GM12872 (cell line): ENCODE results near the gene PCDHA9.
A peak's percentile ranks its signal among the peaks of the same experiment; 100 is the strongest.
"Not testable (repeated sequence)": the region's sequence is repeated elsewhere in the genome, so short reads cannot be mapped to it uniquely, and the experiment has no call there.

Experiments
- CTCF ChIP-seq: IDR thresholded peaks from 3 replicates; pipeline ENCODE4 v1.5.1; 2011; ENCODE audit warnings: low read depth, mild to moderate bottlenecking, low read length, moderate library complexity; ENCODE audit not compliant: insufficient read depth

Gene PCDHA9, protein sequence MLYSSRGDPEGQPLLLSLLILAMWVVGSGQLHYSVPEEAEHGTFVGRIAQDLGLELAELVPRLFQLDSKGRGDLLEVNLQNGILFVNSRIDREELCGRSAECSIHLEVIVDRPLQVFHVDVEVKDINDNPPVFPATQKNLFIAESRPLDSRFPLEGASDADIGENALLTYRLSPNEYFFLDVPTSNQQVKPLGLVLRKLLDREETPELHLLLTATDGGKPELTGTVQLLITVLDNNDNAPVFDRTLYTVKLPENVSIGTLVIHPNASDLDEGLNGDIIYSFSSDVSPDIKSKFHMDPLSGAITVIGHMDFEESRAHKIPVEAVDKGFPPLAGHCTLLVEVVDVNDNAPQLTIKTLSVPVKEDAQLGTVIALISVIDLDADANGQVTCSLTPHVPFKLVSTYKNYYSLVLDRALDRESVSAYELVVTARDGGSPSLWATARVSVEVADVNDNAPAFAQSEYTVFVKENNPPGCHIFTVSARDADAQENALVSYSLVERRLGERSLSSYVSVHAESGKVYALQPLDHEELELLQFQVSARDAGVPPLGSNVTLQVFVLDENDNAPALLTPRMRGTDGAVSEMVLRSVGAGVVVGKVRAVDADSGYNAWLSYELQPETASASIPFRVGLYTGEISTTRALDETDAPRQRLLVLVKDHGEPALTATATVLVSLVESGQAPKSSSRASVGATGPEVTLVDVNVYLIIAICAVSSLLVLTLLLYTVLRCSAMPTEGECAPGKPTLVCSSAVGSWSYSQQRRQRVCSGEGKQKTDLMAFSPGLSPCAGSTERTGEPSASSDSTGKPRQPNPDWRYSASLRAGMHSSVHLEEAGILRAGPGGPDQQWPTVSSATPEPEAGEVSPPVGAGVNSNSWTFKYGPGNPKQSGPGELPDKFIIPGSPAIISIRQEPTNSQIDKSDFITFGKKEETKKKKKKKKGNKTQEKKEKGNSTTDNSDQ

DNA sequence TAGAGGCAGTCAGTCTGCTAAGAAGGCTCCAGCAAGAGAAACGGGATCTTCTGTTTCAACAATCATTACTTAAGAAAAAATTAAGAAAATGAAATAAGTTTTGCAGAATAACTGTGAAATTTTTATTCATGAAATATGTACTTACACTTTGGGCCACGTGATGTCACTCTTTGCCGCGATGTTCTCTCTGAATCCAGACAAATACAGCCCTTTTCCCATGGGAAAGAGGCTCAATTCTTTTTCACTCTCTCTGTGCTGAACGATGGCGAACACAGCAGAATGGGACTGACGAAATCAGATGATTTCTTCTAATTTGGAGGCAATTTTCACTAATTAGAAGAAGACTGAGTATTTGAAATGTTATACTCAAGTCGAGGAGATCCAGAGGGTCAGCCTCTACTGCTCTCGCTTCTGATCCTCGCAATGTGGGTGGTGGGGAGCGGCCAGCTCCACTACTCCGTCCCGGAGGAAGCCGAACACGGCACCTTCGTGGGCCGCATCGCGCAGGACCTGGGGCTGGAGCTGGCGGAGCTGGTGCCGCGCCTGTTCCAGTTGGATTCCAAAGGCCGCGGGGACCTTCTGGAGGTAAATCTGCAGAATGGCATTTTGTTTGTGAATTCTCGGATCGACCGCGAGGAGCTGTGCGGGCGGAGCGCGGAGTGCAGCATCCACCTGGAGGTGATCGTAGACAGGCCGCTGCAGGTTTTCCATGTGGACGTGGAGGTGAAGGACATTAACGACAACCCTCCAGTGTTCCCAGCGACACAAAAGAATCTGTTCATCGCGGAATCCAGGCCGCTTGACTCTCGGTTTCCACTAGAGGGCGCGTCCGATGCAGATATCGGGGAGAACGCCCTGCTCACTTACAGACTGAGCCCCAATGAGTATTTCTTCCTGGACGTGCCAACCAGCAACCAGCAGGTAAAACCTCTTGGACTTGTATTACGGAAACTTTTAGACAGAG, at the start of gene PCDHA9:
PCDHA9 (plus strand) TSS at position 244 of the 964 bp plus-strand sequence; CDS start at position 358, 114 bp downstream.
- not testable (repeated sequence) for TF ChIP-seq CTCF

- TF ChIP-seq CTCF: no peak
These were observed 47.2 kb upstream of the PCDHA9 start, which contains the start of gene PCDHA3 for GRCh38 chr5:140800816-140801493. Gene PCDHA3, plus strand, starts transcription at chr5:140801057.

DNA sequence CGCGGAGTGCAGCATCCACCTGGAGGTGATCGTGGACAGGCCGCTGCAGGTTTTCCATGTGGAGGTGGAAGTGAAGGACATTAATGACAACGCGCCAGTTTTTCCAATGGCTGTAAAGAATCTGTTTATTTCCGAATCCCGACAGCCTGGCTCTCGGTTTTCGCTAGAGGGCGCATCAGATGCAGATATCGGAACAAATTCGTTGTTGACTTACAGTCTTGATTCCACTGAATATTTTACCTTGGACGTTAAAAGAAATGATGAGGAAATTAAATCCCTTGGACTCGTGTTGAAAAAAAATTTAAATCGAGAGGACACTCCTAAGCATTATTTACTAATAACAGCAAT, 46.7 kb upstream of the PCDHA9 start:
- no peak for TF ChIP-seq CTCF

- no peak for TF ChIP-seq CTCF
These were observed 45.4 kb upstream of the PCDHA9 start for GRCh38 chr5:140802781-140803271.

GRCh38 chr5:140806834-140807775, 41.1 kb upstream of the PCDHA9 start, which contains the start of gene PCDHA4:
Gene PCDHA4, plus strand, starts transcription at chr5:140807068.
- peak; percentile 42; the same call in 2 of the 3 replicates for TF ChIP-seq CTCF

DNA sequence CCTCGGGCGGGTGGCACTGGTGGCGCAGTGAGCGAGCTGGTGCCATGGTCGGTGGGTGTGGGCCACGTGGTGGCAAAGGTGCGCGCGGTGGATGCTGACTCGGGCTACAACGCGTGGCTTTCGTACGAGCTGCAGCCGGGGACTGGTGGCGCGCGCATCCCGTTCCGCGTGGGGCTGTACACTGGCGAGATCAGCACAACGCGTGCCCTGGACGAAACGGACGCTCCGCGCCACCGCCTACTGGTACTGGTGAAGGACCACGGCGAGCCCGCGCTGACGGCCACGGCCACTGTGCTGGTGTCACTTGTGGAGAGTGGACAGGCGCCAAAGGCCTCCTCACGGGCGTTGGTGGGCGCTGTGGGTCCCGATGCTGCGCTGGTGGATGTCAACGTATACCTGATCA, 39.3 kb upstream of the PCDHA9 start:
- TF ChIP-seq CTCF: no peak
